DOHH2 (cell line): ENCODE measurements around the gene LAPTM5.

Source experiments
- H3F3A ChIP-seq: fragments of 200-600 bp; sonication (generic), shearing (Covaris generic); 2 replicates; pipeline ENCODE4 v1.6.0; 2016; ENCODE audit warnings: antibody characterized with exemption, mild to moderate bottlenecking; ENCODE audit not compliant: control insufficient read depth, insufficient read depth
- H3K27ac ChIP-seq: fragments of 200-600 bp; sonication (generic); 2 replicates; pipeline ENCODE4 v1.5.1; 2014; ENCODE audit warnings: low read depth, mild to moderate bottlenecking, low read length, moderate library complexity
- H3K27me3 ChIP-seq: fragments of 200-600 bp; sonication (generic); 2 replicates; pipeline ENCODE4 v1.6.1; 2014; ENCODE audit warnings: mild to moderate bottlenecking, low read length, mixed read lengths; ENCODE audit not compliant: control insufficient read depth
- H3K36me3 ChIP-seq: fragments of 200-600 bp; sonication (generic); 2 replicates; pipeline ENCODE4 v1.6.1; 2014; ENCODE audit warnings: mild to moderate bottlenecking, low read length, moderate library complexity, mixed read lengths; ENCODE audit not compliant: control insufficient read depth
- H3K4me1 ChIP-seq: fragments of 200-600 bp; sonication (generic); 2 replicates; pipeline ENCODE4 v1.6.1; 2014; ENCODE audit warnings: mild to moderate bottlenecking, low read length, mixed read lengths; ENCODE audit not compliant: control insufficient read depth
- H3K4me2 ChIP-seq: fragments of 200-600 bp; sonication (generic); 2 replicates; pipeline ENCODE4 v1.6.0; 2014; ENCODE audit warnings: mild to moderate bottlenecking, low read length, moderate library complexity
- H3K4me3 ChIP-seq: fragments of 200-600 bp; sonication (generic); 2 replicates; pipeline ENCODE4 v1.5.1; 2014; ENCODE audit warnings: mild to moderate bottlenecking, low read length, mixed read lengths
- H3K79me2 ChIP-seq: fragments of 200-600 bp; sonication (generic); 2 replicates; pipeline ENCODE4 v1.6.1; 2014; ENCODE audit warnings: mild to moderate bottlenecking, low read length, mixed read lengths; ENCODE audit not compliant: control insufficient read depth
- H3K9me2 ChIP-seq: fragments of 200-600 bp; sonication (generic); replicated peaks from 2 replicates; pipeline ENCODE4 v1.6.1; 2014; ENCODE audit warnings: mild to moderate bottlenecking, low read length, mixed read lengths; ENCODE audit not compliant: control insufficient read depth
- H3K9me3 ChIP-seq: fragments of 200-600 bp; sonication (generic); 2 replicates; pipeline ENCODE4 v1.6.1; 2014; ENCODE audit warnings: antibody characterized with exemption, low read length, mixed read lengths; ENCODE audit not compliant: control insufficient read depth, insufficient read depth
- H4K20me1 ChIP-seq: fragments of 200-600 bp; sonication (generic); 2 replicates; pipeline ENCODE4 v1.6.0; 2014; ENCODE audit warnings: low read depth, mild to moderate bottlenecking, antibody characterized with exemption, low read length, moderate library complexity; ENCODE audit not compliant: control insufficient read depth, insufficient read depth
- EZH2phosphoT487 ChIP-seq: fragments of 200-600 bp; sonication (generic); IDR thresholded peaks from 2 replicates; pipeline ENCODE4 v1.6.1; 2017; ENCODE audit warnings: borderline replicate concordance, mild to moderate bottlenecking, antibody characterized with exemption, low read length, moderate library complexity, mixed read lengths
- TF ChIP-seq, protein P1 (sequence below): fragments of 200-600 bp; sonication (generic); IDR thresholded peaks from one replicate; pipeline ENCODE4 v1.5.1; 2014; ENCODE audit warnings: antibody characterized with exemption, mild to moderate bottlenecking, low read depth, low read length; ENCODE audit not compliant: poor library complexity, severe bottlenecking

The LAPTM5 gene

DNA sequence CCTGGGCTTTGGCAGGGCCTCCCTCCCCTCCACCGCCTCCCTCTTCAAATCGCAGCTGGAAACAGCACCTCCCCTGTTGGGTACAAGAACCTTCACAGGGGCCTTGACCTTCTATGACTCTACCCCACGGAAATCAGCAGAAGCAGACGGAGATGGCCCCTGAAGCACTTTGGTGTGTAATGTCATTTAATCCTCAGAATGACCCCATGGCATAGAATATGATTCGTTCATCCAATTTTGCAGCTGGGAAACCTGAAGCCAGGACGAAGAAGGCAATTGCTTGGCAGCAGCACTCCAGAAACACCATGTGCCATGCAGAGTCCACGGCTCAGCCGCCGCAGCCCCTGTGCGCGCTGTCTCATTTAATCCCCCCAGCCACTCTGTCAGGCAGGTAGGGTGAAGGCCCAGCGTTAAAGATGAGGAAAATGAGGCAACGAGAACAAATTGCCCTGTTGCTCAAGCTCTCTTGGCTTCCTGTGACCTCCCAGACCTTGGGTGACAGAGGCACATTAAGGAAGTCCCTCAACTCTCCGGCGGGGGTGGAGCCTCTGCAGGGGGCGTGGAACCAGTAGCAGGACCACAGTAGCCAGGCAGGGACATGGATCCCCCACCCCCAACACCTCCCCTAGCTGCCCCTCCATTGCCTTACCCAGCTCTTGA is 25.8 kb upstream of the LAPTM5 start:
- Histone ChIP-seq H3K9me2 (no peaks in the 10 kb centered on the region), H3K27ac (no peak overlapping the region), H3K4me3 (no peak overlapping the region), H3K4me1 (peaks cover 41% of the 10 kb centered on the region), H4K20me1 (no peaks in the 10 kb centered on the region), H3K4me2 (peak overlapping the region; percentile 14; the same call in 1 of the 2 replicates), H3K27me3 (peaks cover 13% of the 10 kb centered on the region; the same call in 1 of the 2 replicates), H3F3A (no peaks in the 10 kb centered on the region), H3K9me3 (no peaks in the 10 kb centered on the region), H3K36me3 (no peaks in the 10 kb centered on the region), H3K79me2 (no peaks in the 10 kb centered on the region)
- TF ChIP-seq, protein P1, sequence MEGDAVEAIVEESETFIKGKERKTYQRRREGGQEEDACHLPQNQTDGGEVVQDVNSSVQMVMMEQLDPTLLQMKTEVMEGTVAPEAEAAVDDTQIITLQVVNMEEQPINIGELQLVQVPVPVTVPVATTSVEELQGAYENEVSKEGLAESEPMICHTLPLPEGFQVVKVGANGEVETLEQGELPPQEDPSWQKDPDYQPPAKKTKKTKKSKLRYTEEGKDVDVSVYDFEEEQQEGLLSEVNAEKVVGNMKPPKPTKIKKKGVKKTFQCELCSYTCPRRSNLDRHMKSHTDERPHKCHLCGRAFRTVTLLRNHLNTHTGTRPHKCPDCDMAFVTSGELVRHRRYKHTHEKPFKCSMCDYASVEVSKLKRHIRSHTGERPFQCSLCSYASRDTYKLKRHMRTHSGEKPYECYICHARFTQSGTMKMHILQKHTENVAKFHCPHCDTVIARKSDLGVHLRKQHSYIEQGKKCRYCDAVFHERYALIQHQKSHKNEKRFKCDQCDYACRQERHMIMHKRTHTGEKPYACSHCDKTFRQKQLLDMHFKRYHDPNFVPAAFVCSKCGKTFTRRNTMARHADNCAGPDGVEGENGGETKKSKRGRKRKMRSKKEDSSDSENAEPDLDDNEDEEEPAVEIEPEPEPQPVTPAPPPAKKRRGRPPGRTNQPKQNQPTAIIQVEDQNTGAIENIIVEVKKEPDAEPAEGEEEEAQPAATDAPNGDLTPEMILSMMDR = no peak
- no peak for TF ChIP-seq EZH2phosphoT487

- Histone ChIP-seq H3K79me2 (no peaks in the 10 kb centered on the region), H3K4me3 (peak overlapping the region; percentile 25), H3K27me3 (peaks cover 10% of the 10 kb centered on the region; the same call in 1 of the 2 replicates), H4K20me1 (no peaks in the 10 kb centered on the region), H3K4me1 (peaks cover 49% of the 10 kb centered on the region), H3K4me2 (peak overlapping the region; percentile 44), H3K9me3 (no peaks in the 10 kb centered on the region), H3F3A (no peaks in the 10 kb centered on the region), H3K9me2 (no peaks in the 10 kb centered on the region), H3K27ac (no peak overlapping the region), H3K36me3 (no peaks in the 10 kb centered on the region)
- no peak for TF ChIP-seq EZH2phosphoT487
- TF ChIP-seq, protein P1 = peak; percentile 60
These were observed 25.0 kb upstream of the LAPTM5 start for GRCh38 chr1:30782361-30783255.

DNA sequence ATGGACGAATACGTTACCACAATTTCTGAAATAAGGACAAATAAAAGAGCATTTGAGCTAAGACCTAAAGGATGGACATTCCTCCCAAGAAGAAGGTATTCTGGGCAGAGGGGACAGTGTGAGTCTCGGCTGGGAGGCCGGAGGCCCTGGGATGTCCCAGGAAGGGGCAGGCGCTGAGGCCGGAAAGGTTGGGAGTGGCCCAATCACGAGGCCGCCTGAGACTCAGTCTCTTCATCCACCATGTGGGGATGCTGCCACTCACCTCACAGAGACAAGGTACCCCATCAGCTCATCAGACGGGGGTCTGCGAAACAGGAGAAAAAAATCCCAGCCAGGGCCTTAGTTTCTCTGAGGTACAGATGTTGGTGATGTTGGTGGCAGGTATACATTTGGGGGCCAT is 24.3 kb upstream of the LAPTM5 start:
- no peaks in the 10 kb centered on the region for H3K36me3 ChIP-seq
- H3K27me3 ChIP-seq = peaks cover 10% of the 10 kb centered on the region; the same call in 1 of the 2 replicates
- H4K20me1 ChIP-seq = no peaks in the 10 kb centered on the region
- no peak for TF ChIP-seq EZH2phosphoT487
- TF ChIP-seq, protein P1 = no peak
- no peak overlapping the region for H3K27ac ChIP-seq
- H3K9me2 ChIP-seq = no peaks in the 10 kb centered on the region
- H3K4me1 ChIP-seq = peaks cover 51% of the 10 kb centered on the region
- no peak overlapping the region for H3K4me3 ChIP-seq
- no peaks in the 10 kb centered on the region for H3F3A ChIP-seq
- H3K79me2 ChIP-seq = no peaks in the 10 kb centered on the region
- no peaks in the 10 kb centered on the region for H3K9me3 ChIP-seq
- no peak overlapping the region for H3K4me2 ChIP-seq
